AG04449 (cell line): ENCODE measurements around the gene HOXA6.
A peak's percentile ranks its signal among the peaks of the same experiment; 100 is the strongest.

ENCODE experiments used
- CTCF ChIA-PET: fragments of 350-600 bp; formaldehyde crosslinking; extraction: SDS; loops from one replicate; lab custom pipeline; 2021; ENCODE audit warnings: antibody characterized with exemption; lab: Yijun Ruan, JAX
- POLR2A ChIA-PET: fragments of 400-600, 350-600 bp; formaldehyde crosslinking; extraction: SDS; loops from one replicate; lab custom pipeline; 2020; ENCODE audit warnings: antibody characterized with exemption, inconsistent platforms; lab: Yijun Ruan, JAX
- DNase-seq: peaks from one replicate; pipeline ENCODE4 v3.0.0-alpha.2; 2010; ENCODE audit warnings: low read depth, low spot score
- H3K4me3 ChIP-seq: 2 replicates; pipeline ENCODE4 v1.5.1; 2011; ENCODE audit warnings: low read depth, mild to moderate bottlenecking, control low read depth, low read length
- TF ChIP-seq, protein P1 (sequence below): IDR thresholded peaks from one replicate; pipeline ENCODE4 v1.5.1; 2011; ENCODE audit warnings: mild to moderate bottlenecking, moderate library complexity, low read length, control low read depth, inconsistent platforms; ENCODE audit not compliant: insufficient read depth; ENCODE audit errors: missing control alignments

HOXA6 gene

DNA sequence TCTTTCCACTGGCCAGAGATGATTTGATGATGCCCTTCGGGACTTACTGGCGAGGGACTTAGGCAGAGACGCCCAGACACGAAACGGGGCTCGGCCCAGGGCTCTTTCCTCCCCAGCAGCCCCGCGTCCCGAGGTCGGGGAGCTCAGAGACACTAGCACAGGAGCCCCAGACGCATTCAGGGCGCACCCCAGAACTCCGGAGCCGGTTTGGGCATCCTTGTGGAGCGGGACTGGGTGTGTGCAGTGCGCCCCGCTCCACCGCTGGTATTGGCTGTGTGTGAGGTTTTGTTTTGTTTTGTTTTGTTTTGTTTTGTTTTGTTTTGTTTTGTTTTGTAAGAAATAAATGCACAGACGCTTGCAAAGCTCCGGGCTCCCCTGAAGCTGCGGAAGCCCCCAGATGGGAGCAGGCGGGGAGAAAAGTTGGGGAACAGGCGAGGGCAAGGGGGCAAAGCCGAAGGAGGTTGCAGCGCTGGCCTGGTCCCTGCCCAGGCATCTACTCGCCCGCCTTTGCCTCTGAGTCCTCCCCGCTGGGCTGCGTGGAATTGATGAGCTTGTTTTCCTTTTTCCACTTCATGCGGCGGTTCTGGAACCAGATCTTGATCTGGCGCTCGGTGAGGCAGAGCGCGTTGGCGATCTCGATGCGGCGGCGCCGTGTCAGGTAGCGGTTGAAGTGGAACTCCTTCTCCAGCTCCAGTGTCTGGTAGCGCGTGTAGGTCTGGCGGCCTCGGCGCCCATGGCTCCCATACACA is 2.2 kb downstream of the HOXA6 start:
- TF ChIP-seq, protein P1, sequence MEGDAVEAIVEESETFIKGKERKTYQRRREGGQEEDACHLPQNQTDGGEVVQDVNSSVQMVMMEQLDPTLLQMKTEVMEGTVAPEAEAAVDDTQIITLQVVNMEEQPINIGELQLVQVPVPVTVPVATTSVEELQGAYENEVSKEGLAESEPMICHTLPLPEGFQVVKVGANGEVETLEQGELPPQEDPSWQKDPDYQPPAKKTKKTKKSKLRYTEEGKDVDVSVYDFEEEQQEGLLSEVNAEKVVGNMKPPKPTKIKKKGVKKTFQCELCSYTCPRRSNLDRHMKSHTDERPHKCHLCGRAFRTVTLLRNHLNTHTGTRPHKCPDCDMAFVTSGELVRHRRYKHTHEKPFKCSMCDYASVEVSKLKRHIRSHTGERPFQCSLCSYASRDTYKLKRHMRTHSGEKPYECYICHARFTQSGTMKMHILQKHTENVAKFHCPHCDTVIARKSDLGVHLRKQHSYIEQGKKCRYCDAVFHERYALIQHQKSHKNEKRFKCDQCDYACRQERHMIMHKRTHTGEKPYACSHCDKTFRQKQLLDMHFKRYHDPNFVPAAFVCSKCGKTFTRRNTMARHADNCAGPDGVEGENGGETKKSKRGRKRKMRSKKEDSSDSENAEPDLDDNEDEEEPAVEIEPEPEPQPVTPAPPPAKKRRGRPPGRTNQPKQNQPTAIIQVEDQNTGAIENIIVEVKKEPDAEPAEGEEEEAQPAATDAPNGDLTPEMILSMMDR: no peak
- ChIA-PET CTCF (interaction anchor here (1.1 to 6.6 kb wide), 8 partner anchors 10 to 464 kb away, joined by 3 to 71 read pairs (median 22); partner anchors contain the start of genes HOXA4 and HOXA7), POLR2A (no interaction called here)
- no peak for DNase-seq
- H3K4me3 ChIP-seq: no peak overlapping the region

DNA sequence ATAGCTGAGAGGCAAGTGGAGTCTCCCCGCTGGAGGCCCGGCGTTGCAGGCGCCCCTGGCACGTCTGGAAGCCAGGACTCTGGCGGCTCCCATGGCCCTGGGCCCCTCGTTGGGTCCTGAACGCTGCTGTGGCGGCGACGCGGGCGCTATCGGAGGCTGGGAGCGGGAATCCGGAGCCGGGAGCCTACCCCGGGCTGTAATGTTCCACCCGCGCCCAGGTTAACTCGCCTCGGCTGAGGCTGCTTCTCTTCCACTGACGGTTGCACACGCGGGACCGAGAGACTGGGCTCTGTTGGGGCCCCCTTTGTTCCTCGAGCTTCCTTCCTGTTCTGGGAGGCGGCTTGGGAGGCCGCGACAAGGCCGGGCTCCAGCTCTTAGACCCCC is 2.8 kb downstream of the HOXA6 start:
- CTCF ChIA-PET: interaction anchor here (1.1 to 6.6 kb wide), 9 partner anchors 11 to 470 kb away, joined by 3 to 71 read pairs (median 19); partner anchors contain the start of genes HOXA4 and HOXA7
- TF ChIP-seq, protein P1: no peak
- POLR2A ChIA-PET: no interaction called here
- H3K4me3 ChIP-seq: no peak overlapping the region
- no peak for DNase-seq

DNA sequence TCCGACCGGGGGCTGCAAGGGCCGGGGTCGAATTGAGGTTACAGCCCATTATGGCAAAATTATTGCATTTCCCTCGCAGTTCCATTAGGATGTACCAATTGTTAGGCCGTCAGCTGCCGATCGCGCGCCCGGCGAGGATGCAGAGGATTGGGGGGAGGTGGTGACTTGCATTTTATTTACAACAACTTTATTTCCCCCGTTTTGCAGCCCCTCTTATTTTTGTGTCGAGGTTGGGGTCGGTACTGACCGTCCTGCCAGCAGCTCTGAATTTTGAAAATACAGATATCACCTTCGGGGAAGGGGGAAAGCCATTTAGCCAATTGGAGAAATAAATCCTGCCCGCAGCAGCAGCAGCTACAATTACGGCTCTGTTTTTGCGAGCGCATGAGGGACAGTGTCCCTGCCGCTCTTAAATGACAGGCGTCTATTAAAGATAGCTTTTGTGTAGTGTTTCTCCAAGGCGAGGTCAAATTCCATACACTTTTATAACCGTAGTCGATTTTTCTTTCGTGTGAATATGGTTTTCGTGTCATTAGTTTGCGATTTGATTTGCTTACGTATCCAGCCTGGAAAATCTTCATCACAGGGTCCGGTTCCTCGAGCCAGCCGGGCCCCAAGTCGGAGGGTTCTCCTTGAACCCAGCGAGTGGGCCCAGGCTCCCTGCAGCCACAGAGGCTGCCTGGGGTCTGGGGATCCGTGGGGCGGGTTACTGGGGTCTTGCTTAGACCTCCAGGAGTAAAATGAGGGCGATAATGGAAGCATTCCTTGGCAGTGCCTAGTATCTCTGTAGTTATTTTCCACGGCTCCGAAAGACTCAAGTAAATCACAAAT is 3.4 kb downstream of the HOXA6 start:
- DNase-seq: no peak
- CTCF ChIA-PET: interaction anchor here (0.7 to 6.6 kb wide), 17 partner anchors 11 to 774 kb away, joined by 3 to 71 read pairs (median 4); partner anchors contain the start of genes HOXA4 and HOXA7
- POLR2A ChIA-PET: no interaction called here
- TF ChIP-seq, protein P1: no peak
- no peak overlapping the region for H3K4me3 ChIP-seq

DNA sequence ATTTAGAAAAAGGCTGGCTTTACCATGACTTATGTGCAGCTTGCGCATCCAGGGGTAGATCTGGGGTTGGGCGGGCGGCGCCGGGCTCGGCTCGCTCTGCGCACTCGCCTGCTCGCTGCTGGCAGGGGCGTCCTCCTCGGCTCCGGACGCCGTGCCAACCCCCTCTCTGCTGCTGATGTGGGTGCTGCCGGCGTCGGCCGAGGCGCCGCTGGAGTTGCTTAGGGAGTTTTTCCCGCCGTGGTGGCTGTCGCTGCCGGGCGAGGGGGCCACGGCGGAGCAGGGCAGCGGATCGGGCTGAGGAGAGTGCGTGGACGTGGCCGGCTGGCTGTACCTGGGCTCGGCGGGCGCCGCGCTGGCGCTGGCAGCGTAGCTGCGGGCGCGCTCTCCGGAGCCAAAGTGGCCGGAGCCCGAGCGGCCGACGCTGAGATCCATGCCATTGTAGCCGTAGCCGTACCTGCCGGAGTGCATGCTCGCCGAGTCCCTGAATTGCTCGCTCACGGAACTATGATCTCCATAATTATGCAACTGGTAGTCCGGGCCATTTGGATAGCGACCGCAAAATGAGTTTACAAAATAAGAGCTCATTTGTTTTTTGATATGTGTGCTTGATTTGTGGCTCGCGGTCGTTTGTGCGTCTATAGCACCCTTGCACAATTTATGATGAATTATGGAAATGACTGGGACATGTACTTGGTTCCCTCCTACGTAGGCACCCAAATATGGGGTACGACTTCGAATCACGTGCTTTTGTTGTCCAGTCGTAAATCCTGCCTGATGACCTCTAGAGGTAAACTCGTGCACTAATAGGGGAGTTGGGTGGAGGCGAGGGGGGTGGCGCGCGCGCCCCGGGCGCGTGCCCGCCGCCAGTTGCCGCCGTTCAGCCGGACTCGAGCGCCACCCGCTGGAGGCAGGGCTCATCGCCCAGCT is 4.3 kb downstream of the HOXA6 start, which contains the start of gene HOXA5:
HOXA5 (minus strand) TSS at position 659 of the 927 bp plus-strand sequence; CDS start at position 585, 74 bp downstream.
- no peak for DNase-seq
- peak within 1 kb of the TSS; percentile 48 for H3K4me3 ChIP-seq
- CTCF ChIA-PET: interaction anchor here (0.6 to 6.6 kb wide), 21 partner anchors 7 to 773 kb away, joined by 3 to 71 read pairs (median 3); partner anchors contain the start of genes HOXA3, HOXA4 and HOXA7
- TF ChIP-seq, protein P1: peak; percentile 59
- POLR2A ChIA-PET: no interaction called here

DNA sequence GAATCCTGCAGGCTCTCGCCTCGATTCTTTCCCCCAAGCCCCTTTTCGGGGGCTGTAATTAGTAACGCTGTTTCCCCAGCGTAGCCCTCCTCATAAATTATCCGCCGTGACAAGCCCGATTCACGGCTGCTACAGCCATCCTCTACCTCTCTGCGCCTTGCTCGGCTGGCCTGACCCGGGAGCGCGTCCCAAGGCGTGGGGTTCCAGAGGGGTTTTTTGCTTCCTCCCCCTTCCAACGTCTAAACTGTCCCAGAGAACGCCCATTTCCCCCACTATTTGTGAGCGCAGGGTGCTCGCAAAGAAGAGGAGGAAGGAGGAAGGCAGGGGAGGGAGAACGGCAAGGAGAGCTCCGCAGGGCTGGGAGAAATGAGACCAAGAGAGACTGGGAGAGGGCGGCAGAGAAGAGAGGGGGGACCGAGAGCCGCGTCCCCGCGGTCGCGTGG is 5.0 kb downstream of the HOXA6 start:
- TF ChIP-seq, protein P1: no peak
- DNase-seq: no peak
- H3K4me3 ChIP-seq: peak overlapping the region; percentile 48
- ChIA-PET CTCF (interaction anchor here (1.1 to 6.6 kb wide), 7 partner anchors 8 to 461 kb away, joined by 3 to 71 read pairs (median 19); partner anchors contain the start of genes HOXA3, HOXA4 and HOXA7), POLR2A (no interaction called here)
